Activated T-cell treated with anti-CD3 and anti-CD28 coated beads for 24 hours (primary cell): ENCODE data around the gene CAMTA1.

ENCODE experiments used
- DNase-seq: peaks from one replicate; pipeline ENCODE4 v3.0.0-alpha.2; 2020; ENCODE audit warnings: low read depth

CAMTA1 gene

GRCh38 chr1:7198664-7199063 lies 413.4 kb downstream of the CAMTA1 start:
- no peak for DNase-seq

- no peak for DNase-seq
Observed at GRCh38 chr1:7199077-7199779, 414.0 kb downstream of the CAMTA1 start.

GRCh38 chr1:7207875-7208646 lies 422.8 kb downstream of the CAMTA1 start:
- peak; percentile 11 for DNase-seq

- DNase-seq: no peak
Observed at GRCh38 chr1:7208647-7209180, 423.5 kb downstream of the CAMTA1 start.

- no peak for DNase-seq
Observed at GRCh38 chr1:7209336-7209735, 424.1 kb downstream of the CAMTA1 start.

- DNase-seq: peak; percentile 18
Observed at GRCh38 chr1:7218210-7218832, 433.1 kb downstream of the CAMTA1 start.

- DNase-seq: no peak
Observed at GRCh38 chr1:7219031-7219430, 433.8 kb downstream of the CAMTA1 start.

GRCh38 chr1:7220007-7220406 lies 434.8 kb downstream of the CAMTA1 start:
- no peak for DNase-seq

- DNase-seq: no peak
Observed at GRCh38 chr1:7220712-7221252, 435.5 kb downstream of the CAMTA1 start.

GRCh38 chr1:7221826-7222694 lies 436.8 kb downstream of the CAMTA1 start:
- no peak for DNase-seq

- no peak for DNase-seq
Observed at GRCh38 chr1:7222695-7223015, 437.4 kb downstream of the CAMTA1 start.

- DNase-seq: no peak
Observed at GRCh38 chr1:7223334-7224080, 438.3 kb downstream of the CAMTA1 start.

GRCh38 chr1:7224081-7224534 lies 438.9 kb downstream of the CAMTA1 start:
- DNase-seq: no peak

- no peak for DNase-seq
Observed at GRCh38 chr1:7224644-7225043, 439.4 kb downstream of the CAMTA1 start.

GRCh38 chr1:7225711-7226505 lies 440.7 kb downstream of the CAMTA1 start:
- DNase-seq: no peak

- no peak for DNase-seq
Observed at GRCh38 chr1:7227654-7228053, 442.4 kb downstream of the CAMTA1 start.

- DNase-seq: no peak
Observed at GRCh38 chr1:7228252-7228961, 443.2 kb downstream of the CAMTA1 start.

- DNase-seq: no peak
Observed at GRCh38 chr1:7229186-7229585, 443.9 kb downstream of the CAMTA1 start.
